OCI-LY1 (cell line): ENCODE measurements around the gene SYT14.
"Not testable (repeated sequence)": the region's sequence is repeated elsewhere in the genome, so short reads cannot be mapped to it uniquely, and the experiment has no call there.

Experiments
- CTCF ChIP-seq: fragments of 200-600 bp; sonication (generic), shearing (Covaris generic); IDR thresholded peaks from 2 replicates; pipeline ENCODE4 v1.5.1; 2017; ENCODE audit warnings: mild to moderate bottlenecking, antibody characterized with exemption, low read length, moderate library complexity, mixed read lengths
- EZH2 ChIP-seq: fragments of 200-600 bp; sonication (generic), shearing (Covaris generic); IDR thresholded peaks from 2 replicates; pipeline ENCODE4 v1.8.0; 2017; ENCODE audit warnings: borderline replicate concordance, mixed run types, mild to moderate bottlenecking, antibody characterized with exemption, low read length, moderate library complexity, mixed read lengths

- not testable (repeated sequence) for TF ChIP-seq EZH2, CTCF
These were observed 39.7 kb upstream of the SYT14 start for GRCh38 chr1:209898271-209898670.
